NCI-H1436 treated with DMSO at 0.1 percent for 48 hours (cell line): ENCODE data around the gene PHACTR2.

Source experiments
- DNase-seq: peaks from one replicate; lab custom pipeline; 2025; lab: John Stamatoyannopoulos, UW

The PHACTR2 gene

GRCh38 chr6:143742070-143742954, 64.5 kb downstream of the PHACTR2 start:
- DNase-seq = no peak

DNA sequence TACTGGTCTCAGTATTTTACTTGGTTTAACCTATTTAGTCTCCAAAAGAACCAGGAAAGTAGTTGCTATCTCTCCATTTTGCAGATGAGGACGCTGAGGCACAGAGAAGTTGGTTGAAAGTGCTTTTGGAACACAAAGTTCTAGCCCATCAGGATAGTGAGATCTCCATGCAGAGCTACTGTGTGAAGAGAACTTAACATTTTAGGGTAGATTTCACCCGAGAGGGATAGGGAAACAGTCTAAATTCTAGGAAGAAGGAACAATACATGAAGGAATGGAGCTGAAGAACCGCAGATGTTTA, 65.1 kb downstream of the PHACTR2 start:
- DNase-seq = no peak

- DNase-seq = no peak
Observed at GRCh38 chr6:143743301-143744166, 65.8 kb downstream of the PHACTR2 start.

GRCh38 chr6:143744551-143745165, 66.9 kb downstream of the PHACTR2 start:
- DNase-seq = no peak

DNA sequence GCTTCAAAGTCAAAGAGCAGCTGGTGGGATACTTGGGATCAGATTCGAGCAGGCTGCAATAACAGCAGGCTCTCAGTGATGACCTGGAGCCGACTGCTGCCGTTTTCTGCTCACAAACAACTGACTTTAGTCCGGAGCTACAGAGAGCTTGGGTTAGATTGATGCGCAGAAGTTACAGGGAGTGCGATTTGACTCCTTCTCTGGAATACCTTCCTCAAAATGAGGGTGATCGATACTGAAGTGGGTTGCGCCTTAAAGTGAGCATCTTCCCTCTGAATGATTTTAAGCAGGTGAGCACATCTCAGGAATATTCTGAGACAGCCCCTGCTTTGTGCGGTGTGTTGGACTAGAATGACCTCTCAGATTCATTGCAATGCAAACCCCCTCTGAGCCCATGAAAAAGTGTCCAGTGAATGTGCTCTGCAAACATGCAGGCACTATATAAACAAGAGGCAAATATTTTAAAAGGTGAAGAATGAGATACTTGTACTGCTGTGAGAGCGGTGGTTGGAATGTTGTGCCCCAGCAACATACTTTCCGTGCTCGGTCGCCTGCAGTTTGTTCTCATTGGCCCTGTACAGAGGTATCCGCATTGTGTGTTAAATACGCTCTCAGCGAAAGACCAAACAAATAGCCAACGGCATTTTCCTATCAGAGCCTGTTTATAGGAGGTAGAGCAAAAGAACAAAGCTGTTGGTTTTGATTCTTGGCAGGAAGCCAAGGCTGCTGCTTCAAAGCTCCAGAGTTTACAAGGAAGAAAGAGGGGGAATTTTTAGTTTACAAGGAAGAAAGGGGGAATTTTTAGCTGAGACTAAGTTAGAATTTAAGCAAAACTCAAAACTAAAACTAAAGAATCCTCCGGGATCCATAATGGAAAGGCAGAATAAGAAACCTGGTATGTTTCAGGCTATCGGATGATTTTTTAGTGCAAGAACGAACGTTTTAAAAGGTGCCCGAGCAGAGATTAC, 67.7 kb downstream of the PHACTR2 start:
- no peak for DNase-seq

DNA sequence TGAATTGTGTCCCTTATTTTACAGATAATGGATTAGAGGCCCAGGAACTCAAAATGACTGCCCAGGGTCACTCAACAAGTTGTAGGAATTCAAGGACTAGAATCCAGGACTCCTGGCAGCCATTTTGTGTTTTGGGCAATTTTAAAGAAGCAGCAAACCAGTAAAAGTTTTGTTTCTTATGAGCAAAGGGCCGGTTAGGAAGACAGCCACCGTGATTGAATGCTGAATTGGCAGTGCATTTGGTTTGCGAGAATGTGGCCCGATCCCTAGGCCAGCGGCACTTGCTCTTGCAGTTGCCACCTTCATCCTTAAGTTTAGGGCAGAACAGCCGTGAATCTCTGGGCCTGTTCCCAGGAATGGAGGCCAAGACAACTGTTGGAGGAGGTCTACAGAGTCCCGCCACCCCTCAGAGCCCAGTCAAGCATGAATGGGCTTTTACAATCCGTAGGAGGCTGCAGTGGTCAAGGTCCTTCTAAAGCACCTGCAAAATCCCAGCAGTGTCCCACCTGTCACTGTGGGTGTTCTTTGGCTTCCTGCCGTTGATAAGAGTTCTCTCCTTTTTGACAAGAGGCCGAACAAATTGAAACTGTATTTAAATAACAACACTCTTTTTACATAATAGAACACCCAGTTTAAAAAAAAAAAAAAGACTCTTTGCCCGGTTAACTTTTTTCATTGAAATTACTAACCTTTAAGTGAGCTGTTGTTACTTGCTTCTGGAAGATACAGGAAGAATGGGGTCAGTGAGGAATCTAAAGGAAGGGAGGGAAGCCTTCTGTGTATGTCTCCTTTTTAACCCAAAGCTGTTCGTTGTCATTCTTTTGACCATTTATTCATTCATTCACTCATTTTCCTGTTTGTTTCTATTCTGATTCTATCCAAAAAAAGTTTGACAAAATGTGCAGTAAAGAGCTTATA, 68.7 kb downstream of the PHACTR2 start:
- no peak for DNase-seq

GRCh38 chr6:143747347-143747842, 69.6 kb downstream of the PHACTR2 start:
- DNase-seq = no peak

DNA sequence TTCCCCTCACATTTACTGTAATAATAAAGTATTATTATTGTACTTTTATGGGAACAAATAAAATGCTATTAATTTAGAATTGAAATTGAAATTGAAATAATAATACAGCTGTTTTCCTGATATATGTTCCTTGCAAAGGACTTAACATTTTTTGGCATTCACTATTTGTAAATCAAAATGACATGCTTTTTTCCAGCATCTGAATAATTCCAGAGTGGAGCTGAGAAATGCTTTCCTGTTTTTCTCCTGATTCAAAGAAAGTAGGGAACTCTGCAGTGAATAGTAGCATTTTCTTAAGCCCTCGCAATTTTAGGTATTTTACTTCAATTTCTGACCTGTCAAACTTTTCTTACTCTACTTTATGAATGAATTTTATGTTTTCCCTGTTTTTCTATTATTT, 72.1 kb downstream of the PHACTR2 start:
- no peak for DNase-seq

GRCh38 chr6:143750877-143751276, 73.1 kb downstream of the PHACTR2 start:
- DNase-seq = no peak

DNA sequence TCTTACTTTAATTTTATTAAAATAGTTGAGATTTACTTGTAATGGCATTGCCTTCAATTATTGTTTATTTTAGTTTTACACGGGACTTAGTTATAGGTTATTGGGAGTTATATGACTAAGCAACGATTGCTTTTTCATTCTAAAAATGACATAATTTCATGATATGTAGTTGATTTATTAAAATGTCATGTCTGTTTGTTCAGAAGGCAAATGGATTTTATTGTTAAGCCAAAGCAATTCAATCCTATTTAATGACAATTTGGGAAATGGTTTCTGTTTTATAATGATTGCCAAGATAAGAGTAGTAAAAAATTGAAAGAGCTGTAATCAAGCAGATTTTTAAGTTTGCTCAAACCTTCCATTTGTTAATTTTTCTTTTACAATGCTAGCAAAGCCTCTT, 74.7 kb downstream of the PHACTR2 start:
- DNase-seq = no peak

DNA sequence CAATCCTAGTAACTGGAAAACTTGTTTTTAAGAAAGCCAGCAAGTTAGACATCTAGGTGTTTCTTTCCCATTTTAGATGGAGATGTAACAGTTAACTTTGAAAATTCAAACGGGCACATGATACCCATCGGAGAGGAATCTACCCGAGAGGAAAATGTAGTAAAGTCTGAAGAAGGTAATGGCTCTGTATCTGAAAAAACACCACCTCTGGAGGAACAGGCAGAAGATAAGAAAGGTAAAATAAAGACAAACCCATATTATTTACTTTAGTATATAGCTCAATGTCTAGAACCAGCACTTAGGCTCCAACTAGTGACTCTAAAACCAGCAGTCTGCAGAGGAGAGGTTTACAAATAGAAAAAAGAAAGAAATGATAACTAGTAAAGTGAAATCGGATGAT, 75.9 kb downstream of the PHACTR2 start:
- no peak for DNase-seq

DNA sequence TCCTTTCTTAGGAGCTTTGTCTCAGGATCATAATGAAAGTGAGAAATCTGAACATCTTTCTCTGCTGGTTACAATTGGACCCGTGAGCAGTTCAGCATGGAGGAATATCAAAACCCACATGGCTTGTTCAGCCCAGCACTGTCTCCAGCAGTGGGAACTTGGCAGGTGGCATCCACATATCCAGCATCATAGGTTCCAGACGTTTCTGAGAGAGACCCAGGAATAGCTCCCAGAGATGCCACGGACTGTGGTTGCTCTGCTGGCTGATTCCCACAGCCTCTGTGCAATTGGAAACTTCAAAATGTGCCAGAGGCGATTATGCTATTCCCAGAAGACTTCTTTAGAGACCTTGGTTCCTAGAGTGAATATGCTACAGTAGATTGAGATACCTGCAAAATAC, 76.4 kb downstream of the PHACTR2 start:
- DNase-seq = no peak

GRCh38 chr6:143755301-143755744, 77.6 kb downstream of the PHACTR2 start:
- DNase-seq = no peak

DNA sequence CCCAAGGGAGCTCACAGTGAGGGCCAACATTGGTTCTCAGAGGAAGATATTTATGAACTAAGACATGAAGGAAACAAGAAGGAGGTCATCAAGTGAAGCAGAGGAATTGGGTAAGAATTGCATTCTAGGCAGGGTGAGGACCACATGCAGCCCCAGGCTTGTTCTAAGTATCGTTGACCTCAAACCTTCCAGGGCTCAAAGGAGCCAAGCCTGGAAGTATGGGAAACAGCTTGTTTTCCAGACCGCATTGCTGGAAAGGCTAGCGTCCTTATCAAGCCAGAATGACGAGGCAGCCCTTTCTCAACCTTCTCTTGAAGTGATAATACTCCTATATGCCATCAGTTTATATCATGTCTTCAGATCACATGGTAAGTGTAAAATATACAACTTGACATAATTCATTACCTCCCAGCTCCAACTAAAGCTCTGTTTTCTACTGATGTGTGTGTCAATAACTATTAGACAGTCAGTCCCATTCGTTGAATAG, 79.6 kb downstream of the PHACTR2 start:
- no peak for DNase-seq

DNA sequence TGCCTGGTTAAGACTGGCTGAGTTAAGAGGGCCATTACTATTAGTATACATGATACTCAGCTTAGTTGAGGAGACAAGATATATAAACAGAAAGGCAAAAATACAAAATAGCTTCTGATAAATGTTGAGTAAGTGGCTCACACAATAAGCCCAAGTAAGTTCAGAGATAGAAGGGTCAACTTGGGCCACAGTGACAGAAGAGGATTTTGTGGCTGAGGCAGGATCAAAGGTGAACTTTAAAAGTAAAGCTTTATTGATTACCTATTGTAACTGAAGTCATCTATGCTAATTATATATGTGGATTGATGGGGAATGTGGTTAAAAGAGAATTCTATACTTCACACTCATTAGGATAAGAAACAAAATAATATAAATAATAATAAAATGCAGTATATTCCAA, 80.8 kb downstream of the PHACTR2 start:
- no peak for DNase-seq

DNA sequence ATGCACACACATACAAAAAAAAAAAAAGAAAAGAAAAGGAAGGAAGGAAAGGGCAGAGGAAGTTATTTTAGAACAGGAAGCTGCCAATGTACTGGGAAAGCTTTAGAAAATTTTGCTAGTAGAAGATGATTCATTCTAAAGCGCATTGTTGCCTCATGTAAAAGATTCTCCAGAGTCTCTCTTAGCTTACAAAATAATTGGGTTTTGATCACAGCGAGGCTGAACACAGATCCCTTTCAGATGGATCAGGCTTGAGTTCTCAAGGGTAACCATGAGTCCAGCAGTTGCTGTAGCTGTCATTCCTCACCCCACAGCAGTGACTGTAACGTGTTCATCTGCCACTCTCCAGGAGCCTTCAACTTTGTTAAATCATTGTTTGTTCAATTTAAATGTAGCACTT, 81.9 kb downstream of the PHACTR2 start:
- DNase-seq = no peak

DNA sequence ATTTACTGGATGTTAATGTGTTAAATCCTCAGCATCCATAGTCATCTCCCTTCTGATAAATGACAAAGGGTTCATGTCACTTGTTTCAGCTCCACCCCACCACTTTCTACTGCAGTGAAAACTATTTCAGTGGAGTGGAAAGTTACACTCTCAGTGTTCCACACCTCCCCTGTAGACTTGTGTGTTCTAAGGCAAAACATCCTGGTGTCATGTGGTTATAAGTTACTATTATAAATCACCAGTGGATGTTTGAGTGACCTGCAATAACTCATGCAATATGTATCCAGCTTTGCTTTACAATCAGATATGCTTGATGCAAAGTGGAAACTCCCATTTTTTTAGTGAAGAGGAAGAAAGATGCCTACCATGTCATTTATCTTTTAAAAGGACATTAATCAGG, 83.3 kb downstream of the PHACTR2 start:
- no peak for DNase-seq

GRCh38 chr6:143762126-143762525, 84.4 kb downstream of the PHACTR2 start:
- DNase-seq = no peak

GRCh38 chr6:143765422-143766184, 87.8 kb downstream of the PHACTR2 start:
- no peak for DNase-seq
